AG04450 (cell line): ENCODE data around the gene ABLIM2. TPM values are rescaled to one million over a fixed set of nuclear protein-coding genes. Genes with fewer than 3 reads are reported as not detected.
"Not testable (repeated sequence)": the region's sequence is repeated elsewhere in the genome, so short reads cannot be mapped to it uniquely, and the experiment has no call there.

Source experiments
- CTCF ChIA-PET: fragments of 300-600, 350-600 bp; formaldehyde crosslinking; extraction: SDS; loops from one replicate; lab custom pipeline; 2022; ENCODE audit warnings: antibody characterized with exemption, inconsistent platforms; lab: Charles Lee
- POLR2A ChIA-PET: fragments of 350-600 bp; formaldehyde crosslinking; extraction: SDS; loops from one replicate; lab custom pipeline; 2021; ENCODE audit warnings: antibody characterized with exemption, inconsistent platforms; lab: Yijun Ruan, JAX
- DNase-seq: peaks from one replicate; pipeline ENCODE4 v3.0.0-alpha.2; 2011; ENCODE audit warnings: low read depth, low spot score
- H3K27ac ChIP-seq: one replicate; pipeline ENCODE4 v1.5.1; 2012; ENCODE audit warnings: low read depth, low read length, control low read depth
- H3K27me3 ChIP-seq: one replicate; pipeline ENCODE4 v1.6.0; 2012; ENCODE audit warnings: low read length; ENCODE audit not compliant: control insufficient read depth, insufficient read depth
- H3K4me3 ChIP-seq: 2 replicates; pipeline ENCODE4 v1.5.1; 2011; ENCODE audit warnings: mild to moderate bottlenecking, low read depth, low read length, control low read depth
- H3K9me3 ChIP-seq: 2 replicates; pipeline ENCODE4 v1.5.1; 2012; ENCODE audit warnings: low read length; ENCODE audit not compliant: control insufficient read depth, insufficient read depth
- polyA plus RNA-seq: library from polyadenylated mRNA; depleted of rRNA; stranded (reverse); fragments of >200 nt; gene quantifications from 2 replicates; pipeline ENCODE4 v1.2.3, GENCODE V29; 2011
- TF ChIP-seq, protein P1 (sequence below): IDR thresholded peaks from 2 replicates; pipeline ENCODE4 v1.5.1; 2011; ENCODE audit warnings: low read depth, low read length, control low read depth, inconsistent platforms

Gene ABLIM2
- polyA plus RNA-seq, 1 experiment: not detected

DNA sequence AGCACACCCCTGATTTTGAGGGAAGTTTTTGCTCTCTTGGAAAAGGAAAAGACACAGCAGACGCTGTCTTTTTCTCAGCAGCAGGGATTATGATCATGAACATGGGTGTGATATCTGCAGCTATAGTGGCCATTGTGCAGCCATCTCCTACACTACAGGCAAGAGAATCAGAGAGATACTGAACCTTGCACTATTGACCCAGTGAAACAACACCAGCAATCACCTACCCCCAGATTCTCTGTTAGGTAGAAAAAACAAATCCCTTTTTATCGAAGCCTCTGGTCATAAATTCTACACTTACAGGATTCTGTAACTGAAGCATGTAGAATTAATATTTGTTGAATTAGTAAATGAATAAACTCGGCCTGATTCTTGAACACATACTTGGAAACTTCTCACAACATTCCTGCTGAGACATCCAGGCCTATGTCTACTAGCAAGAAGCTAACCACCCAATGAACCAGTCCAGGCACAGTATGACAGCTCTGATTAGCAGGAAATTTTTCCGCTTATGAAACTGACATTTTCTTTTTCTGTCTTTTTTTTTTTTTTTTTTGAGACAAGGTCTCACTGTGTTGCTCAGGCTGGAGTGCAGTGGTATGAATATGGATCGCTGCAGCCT lies 213.9 kb downstream of the ABLIM2 start:
- H3K4me3 ChIP-seq: no peak overlapping the region
- no peak overlapping the region for H3K27ac ChIP-seq
- no peaks in the 10 kb centered on the region for H3K9me3 ChIP-seq
- TF ChIP-seq, protein P1, sequence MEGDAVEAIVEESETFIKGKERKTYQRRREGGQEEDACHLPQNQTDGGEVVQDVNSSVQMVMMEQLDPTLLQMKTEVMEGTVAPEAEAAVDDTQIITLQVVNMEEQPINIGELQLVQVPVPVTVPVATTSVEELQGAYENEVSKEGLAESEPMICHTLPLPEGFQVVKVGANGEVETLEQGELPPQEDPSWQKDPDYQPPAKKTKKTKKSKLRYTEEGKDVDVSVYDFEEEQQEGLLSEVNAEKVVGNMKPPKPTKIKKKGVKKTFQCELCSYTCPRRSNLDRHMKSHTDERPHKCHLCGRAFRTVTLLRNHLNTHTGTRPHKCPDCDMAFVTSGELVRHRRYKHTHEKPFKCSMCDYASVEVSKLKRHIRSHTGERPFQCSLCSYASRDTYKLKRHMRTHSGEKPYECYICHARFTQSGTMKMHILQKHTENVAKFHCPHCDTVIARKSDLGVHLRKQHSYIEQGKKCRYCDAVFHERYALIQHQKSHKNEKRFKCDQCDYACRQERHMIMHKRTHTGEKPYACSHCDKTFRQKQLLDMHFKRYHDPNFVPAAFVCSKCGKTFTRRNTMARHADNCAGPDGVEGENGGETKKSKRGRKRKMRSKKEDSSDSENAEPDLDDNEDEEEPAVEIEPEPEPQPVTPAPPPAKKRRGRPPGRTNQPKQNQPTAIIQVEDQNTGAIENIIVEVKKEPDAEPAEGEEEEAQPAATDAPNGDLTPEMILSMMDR: no peak
- CTCF ChIA-PET: interaction anchor here (0.7 kb wide), 1 partner anchor 107 kb away, joined by 5 read pairs; no protein-coding TSS in a partner anchor
- H3K27me3 ChIP-seq: no peaks in the 10 kb centered on the region
- no peak for DNase-seq
- POLR2A ChIA-PET: interaction anchor here (0.7 kb wide), 1 partner anchor 117 kb away, joined by 4 read pairs; no protein-coding TSS in a partner anchor

DNA sequence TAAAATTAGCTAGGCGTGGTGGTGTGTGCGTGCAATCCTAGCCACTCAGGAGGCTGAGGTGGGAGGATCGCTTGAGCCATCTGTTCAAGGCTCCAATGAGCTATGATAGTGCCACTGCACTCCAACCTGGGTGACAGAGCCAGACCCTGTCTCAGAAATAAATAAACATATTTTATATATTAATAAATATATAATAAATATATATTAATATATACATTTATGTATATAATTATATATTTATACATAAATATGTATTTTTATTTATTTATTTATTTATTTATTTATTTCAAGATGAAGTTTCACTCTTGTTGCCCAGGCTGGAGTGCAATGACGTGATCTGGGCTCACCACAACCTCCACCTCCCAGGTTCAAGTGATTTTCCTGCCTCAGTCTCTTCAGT lies 214.9 kb downstream of the ABLIM2 start:
- H3K27ac ChIP-seq, CTCF ChIA-PET, H3K4me3 ChIP-seq, DNase-seq, H3K9me3 ChIP-seq, H3K27me3 ChIP-seq, POLR2A ChIA-PET: not testable (repeated sequence)

DNA sequence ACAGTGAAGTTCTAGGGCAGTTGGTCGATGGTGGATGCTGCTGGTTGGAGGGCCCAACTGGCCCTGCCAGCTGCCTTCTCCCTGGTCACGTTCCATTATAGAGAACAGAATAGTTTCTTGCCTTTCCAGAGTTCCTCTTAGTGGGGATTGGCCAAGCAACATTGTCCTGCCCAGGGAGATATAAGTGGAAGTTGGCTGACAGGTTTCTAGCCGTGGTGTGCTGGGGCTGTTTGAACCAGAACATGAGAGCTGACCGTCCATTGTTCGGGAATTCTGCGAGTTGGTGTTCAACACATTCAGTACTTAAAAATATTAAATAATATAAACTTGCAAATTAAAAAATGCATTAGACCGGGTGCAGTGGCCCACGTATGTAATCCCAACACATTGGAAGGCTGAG lies 215.4 kb downstream of the ABLIM2 start:
- CTCF ChIA-PET: no interaction called here
- POLR2A ChIA-PET: no interaction called here

DNA sequence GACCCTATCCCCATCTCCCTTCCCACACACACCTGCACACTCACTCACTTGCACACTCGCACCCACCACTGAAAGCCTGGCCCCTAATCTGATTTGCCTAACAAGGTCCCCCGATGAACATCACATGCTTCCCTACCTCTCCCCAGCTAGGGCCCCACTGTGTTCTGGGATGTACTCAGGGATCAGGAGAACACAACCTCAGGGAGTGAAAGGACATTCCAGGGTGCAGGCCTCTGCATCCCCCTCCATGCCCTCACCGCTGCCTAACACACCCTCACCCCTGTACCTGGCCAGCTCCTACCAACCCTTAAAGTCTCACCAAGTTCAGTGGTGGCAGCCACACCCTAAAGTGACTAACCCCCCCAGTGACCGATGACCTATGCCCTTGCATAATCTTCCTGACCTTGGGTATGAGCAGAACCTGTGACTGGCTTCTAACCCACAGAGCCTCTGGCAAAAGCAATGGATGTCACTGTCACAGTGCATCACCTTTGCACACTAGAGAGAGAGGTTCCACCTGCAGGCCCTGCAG lies 216.6 kb downstream of the ABLIM2 start:
- TF ChIP-seq, protein P1: no peak
- Histone ChIP-seq H3K27ac (no peak overlapping the region), H3K4me3 (no peak overlapping the region), H3K27me3 (no peaks in the 10 kb centered on the region), H3K9me3 (no peaks in the 10 kb centered on the region; the same call in 1 of the 2 replicates)
- POLR2A ChIA-PET: no interaction called here
- DNase-seq: no peak
- CTCF ChIA-PET: interaction anchor here (1.3 kb wide), 1 partner anchor 140 kb away, joined by 7 read pairs; no protein-coding TSS in a partner anchor

More for the DNA sequence above, 215.4 kb downstream of the ABLIM2 start:
- DNase-seq: no peak
- Histone ChIP-seq H3K4me3 (no peak overlapping the region), H3K27me3 (no peaks in the 10 kb centered on the region), H3K27ac (no peak overlapping the region), H3K9me3 (no peaks in the 10 kb centered on the region; the same call in 1 of the 2 replicates)
- TF ChIP-seq, protein P1: no peak

DNA sequence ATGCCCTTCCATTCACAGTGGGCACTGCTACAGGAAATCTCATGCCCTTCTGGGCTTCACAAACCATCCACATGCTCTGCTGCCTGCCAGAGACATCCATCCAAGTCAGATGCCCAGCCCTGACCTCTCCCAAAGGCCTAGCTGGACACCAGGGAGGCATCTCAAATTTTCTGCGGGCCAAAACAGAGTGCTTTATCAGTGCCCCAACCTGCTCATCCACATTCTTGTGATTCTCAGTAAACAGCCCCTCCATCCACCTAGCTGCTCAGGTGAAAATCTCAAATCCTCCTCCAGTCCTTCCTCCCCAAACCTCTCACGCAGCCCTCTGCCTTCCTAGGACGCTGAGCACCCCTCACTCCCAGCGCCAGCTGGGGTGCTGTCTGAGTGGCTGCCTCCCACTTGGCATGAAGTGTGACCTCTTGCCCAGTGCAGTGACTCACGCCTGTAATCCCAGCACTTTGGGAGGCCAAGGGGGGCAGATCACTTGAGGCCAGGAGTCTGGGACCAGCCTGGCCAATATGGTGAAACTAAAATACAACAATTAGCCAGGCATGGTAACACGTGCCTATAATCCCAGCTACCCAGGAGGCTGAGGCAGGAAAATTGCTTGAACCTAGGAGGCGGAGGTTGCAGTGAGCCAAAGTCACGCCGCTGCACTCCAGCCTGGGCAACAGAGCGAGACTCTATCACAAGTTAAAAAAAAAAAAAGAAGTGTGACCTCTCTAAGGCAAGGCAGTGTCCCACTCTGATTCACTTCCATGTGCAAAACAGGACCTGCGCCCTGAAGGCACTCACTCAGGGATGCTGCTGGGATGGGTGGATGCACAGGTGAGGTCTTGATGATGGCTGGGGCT lies 217.3 kb downstream of the ABLIM2 start:
- Histone ChIP-seq H3K27me3 (no peaks in the 10 kb centered on the region), H3K9me3 (no peaks in the 10 kb centered on the region; the same call in 1 of the 2 replicates), H3K4me3 (no peak overlapping the region), H3K27ac (no peak overlapping the region)
- TF ChIP-seq, protein P1: no peak
- DNase-seq: no peak
- POLR2A ChIA-PET: interaction anchor here (0.5 kb wide), 1 partner anchor 1507 kb away, joined by 9 read pairs; no protein-coding TSS in a partner anchor
- CTCF ChIA-PET: interaction anchor here (0.6 to 6.6 kb wide), 6 partner anchors 14 to 139 kb away, joined by 3 to 68 read pairs (median 4); no protein-coding TSS in a partner anchor
